Upper lobe of left lung (tissue), 6 donors: ENCODE results near the gene GAP43. TPM values are rescaled to one million over a fixed set of nuclear protein-coding genes. Genes with fewer than 3 reads are reported as not detected.

ENCODE experiments used
- ATAC-seq, 2 donors: fragments of 200-7000 bp; cut with Tn5 transposase; one replicate each; pipeline ENCODE4 v1.9.1; 2022; ENCODE audit warnings: mild to moderate bottlenecking in 2 of 2, moderate library complexity in 2 of 2; ENCODE audit not compliant: low FRiP score in 2 of 2
- DNase-seq, 2 donors: peaks; one replicate each; pipeline ENCODE4 v3.0.0-alpha.2; 2019 to 2020
- H3K27ac ChIP-seq, 4 donors: fragments of 200-600 bp; sonication (generic); one replicate each; pipeline ENCODE4 v1.5.1; 2016 to 2019
- H3K27me3 ChIP-seq, 4 donors: fragments of 200-600 bp; sonication (generic); one replicate each; pipeline ENCODE4 v1.5.1; 2017 to 2019
- H3K36me3 ChIP-seq, 4 donors: fragments of 200-600 bp; sonication (generic); one replicate each; pipeline ENCODE4 v1.5.1; 2016 to 2019
- H3K4me1 ChIP-seq, 4 donors: fragments of 200-600 bp; sonication (generic); one replicate each; pipeline ENCODE4 v1.5.1; 2018 to 2019
- H3K4me3 ChIP-seq, 4 donors: fragments of 200-600 bp; sonication (generic); one replicate each; pipeline ENCODE4 v1.5.1; 2017 to 2019; ENCODE audit warnings: mild to moderate bottlenecking in 2 of 4, moderate library complexity in 1 of 4
- H3K9me3 ChIP-seq, 4 donors: fragments of 200-600 bp; sonication (generic); one replicate each; pipeline ENCODE4 v1.5.1; 2018 to 2019
- CTCF ChIP-seq, 6 experiments: fragments of 450-650 bp in 4 of 6; fragments of 200-600 bp in 2 of 6; sonication (generic) in 2 of 6; IDR thresholded peaks; one replicate each; pipeline ENCODE4 v1.5.1; 2016 to 2019; ENCODE audit warnings: antibody characterized with exemption in 6 of 6
- EP300 ChIP-seq, 4 donors: sonication (generic); formaldehyde crosslinking; IDR thresholded peaks; one replicate each; pipeline ENCODE4 v1.5.1; 2017; ENCODE audit warnings: antibody characterized with exemption in 4 of 4, control low read depth in 2 of 4
- POLR2A ChIP-seq, 4 donors: fragments of 450-650 bp; IDR thresholded peaks; one replicate each; pipeline ENCODE4 v1.5.1; 2016 to 2017; ENCODE audit warnings: antibody characterized with exemption in 4 of 4, mild to moderate bottlenecking in 2 of 4
- POLR2AphosphoS5 ChIP-seq, 2 donors: sonication (generic); formaldehyde crosslinking; IDR thresholded peaks; one replicate each; pipeline ENCODE4 v1.5.1; 2017; ENCODE audit warnings: antibody characterized with exemption in 2 of 2
- WGBS, 2 donors: methylation state at CpG; one replicate each; pipeline ENCODE4 v1.1.5; 2017 to 2018; 5-methylcytosine and 5-hydroxymethylcytosine counted together
- total RNA-seq, 6 donors: library from RNA; depleted of rRNA in 4 of 6; stranded (reverse); fragments of >200 nt in 4 of 6; gene quantifications; one replicate each; pipeline versions ENCODE4 v1.1.0 to v1.2.1, GENCODE V29; 2016 to 2021
- donor health status: DM: no; HTN: no; CAD: no; lungs with moderate emphysema.
- donor health status: DM: no; HTN: yes; CAD: no; lungs with severe emphysema.

The GAP43 gene
- total RNA-seq, 6 donors from 2014 or later: 0.13 TPM; not detected in 5

GRCh38 chr3:115595611-115596275 lies 27.6 kb upstream of the GAP43 start:
- no peak for ATAC-seq
- TF ChIP-seq EP300 (IDR thresholded peaks at IDR 0.05) (no peak), POLR2AphosphoS5 (IDR thresholded peaks at IDR 0.05) (no peak), CTCF (IDR thresholded peaks at IDR 0.05) (no peak), POLR2A (IDR thresholded peaks at IDR 0.05) (no peak)
- 94 to 95% methylated on average over 2 of the region's 2 CpGs for WGBS, 2 donors
- H3K27me3 ChIP-seq: no peaks in the 10 kb centered on the region
- H3K4me3 ChIP-seq: no peak overlapping the region
- no peaks in the 10 kb centered on the region for H3K4me1 ChIP-seq
- H3K36me3 ChIP-seq: no peaks in the 10 kb centered on the region
- peaks cover 0 to 6% (median 2%) of the 10 kb centered on the region in 4 donors for H3K9me3 ChIP-seq
- DNase-seq: no peak
- no peak overlapping the region for H3K27ac ChIP-seq

- Histone ChIP-seq H3K4me3 (no peak overlapping the region), H3K27ac (no peak overlapping the region), H3K36me3 (no peaks in the 10 kb centered on the region), H3K9me3 (peaks cover 0 to 6% (median 2%) of the 10 kb centered on the region in 4 donors), H3K27me3 (no peaks in the 10 kb centered on the region), H3K4me1 (no peaks in the 10 kb centered on the region)
- no peak for TF ChIP-seq EP300 (IDR thresholded peaks at IDR 0.05)
- TF ChIP-seq CTCF (IDR thresholded peaks at IDR 0.05): no peak
- TF ChIP-seq POLR2A (IDR thresholded peaks at IDR 0.05): no peak
- no peak for TF ChIP-seq POLR2AphosphoS5 (IDR thresholded peaks at IDR 0.05)
- ATAC-seq (no peak), DNase-seq (no peak)
Measured at GRCh38 chr3:115598216-115598615, 25.1 kb upstream of the GAP43 start.

- no peak overlapping the region for H3K27ac ChIP-seq
- no peaks in the 10 kb centered on the region for H3K36me3 ChIP-seq
- TF ChIP-seq CTCF (IDR thresholded peaks at IDR 0.05) (no peak), POLR2AphosphoS5 (IDR thresholded peaks at IDR 0.05) (no peak), POLR2A (IDR thresholded peaks at IDR 0.05) (no peak), EP300 (IDR thresholded peaks at IDR 0.05) (no peak)
- H3K4me3 ChIP-seq: no peak overlapping the region
- H3K9me3 ChIP-seq: no peaks in the 10 kb centered on the region
- H3K27me3 ChIP-seq: no peaks in the 10 kb centered on the region
- ATAC-seq: no peak
- WGBS, 2 donors: 91 to 94% methylated on average over 2 of the region's 2 CpGs
- no peaks in the 10 kb centered on the region for H3K4me1 ChIP-seq
- no peak for DNase-seq
Measured at GRCh38 chr3:115602194-115602593, 21.1 kb upstream of the GAP43 start.

- Histone ChIP-seq H3K4me1 (no peaks in the 10 kb centered on the region), H3K4me3 (no peak overlapping the region), H3K27ac (no peak overlapping the region), H3K9me3 (no peaks in the 10 kb centered on the region), H3K36me3 (no peaks in the 10 kb centered on the region), H3K27me3 (no peaks in the 10 kb centered on the region)
- 50 to 84% methylated on average over 3 of the region's 3 CpGs for WGBS, 2 donors
- DNase-seq: no peak
- no peak for TF ChIP-seq POLR2A (IDR thresholded peaks at IDR 0.05)
- ATAC-seq: no peak
Measured at GRCh38 chr3:115611630-115612029, 11.7 kb upstream of the GAP43 start.

GRCh38 chr3:115615001-115615814 lies 8.1 kb upstream of the GAP43 start:
- no peak for DNase-seq
- H3K4me1 ChIP-seq: no peaks in the 10 kb centered on the region
- H3K9me3 ChIP-seq: no peaks in the 10 kb centered on the region
- no peaks in the 10 kb centered on the region for H3K36me3 ChIP-seq
- ATAC-seq: no peak
- H3K27ac ChIP-seq: no peak overlapping the region
- TF ChIP-seq CTCF (IDR thresholded peaks at IDR 0.05) (no peak), POLR2A (IDR thresholded peaks at IDR 0.05) (no peak), POLR2AphosphoS5 (IDR thresholded peaks at IDR 0.05) (no peak), EP300 (IDR thresholded peaks at IDR 0.05) (no peak)
- H3K4me3 ChIP-seq: no peak overlapping the region
- no peaks in the 10 kb centered on the region for H3K27me3 ChIP-seq
- WGBS, 2 donors: 72 to 74% methylated on average over 2 of the region's 2 CpGs
